Astrocyte (in vitro differentiated cells and primary cell): ENCODE data around the gene RFPL4AL1.

Source experiments
- CTCF ChIP-seq: IDR thresholded peaks from 2 replicates; pipeline ENCODE4 v1.5.1; 2011; ENCODE audit warnings: low read depth, mild to moderate bottlenecking, inconsistent platforms, low read length, moderate library complexity; ENCODE audit not compliant: insufficient read depth
- EZH2 ChIP-seq: IDR thresholded peaks from 2 replicates; pipeline ENCODE4 v1.6.1; 2012; ENCODE audit warnings: mild to moderate bottlenecking, low read length, inconsistent platforms; ENCODE audit not compliant: insufficient read depth

- TF ChIP-seq EZH2: no peak
- no peak for TF ChIP-seq CTCF
Observed at GRCh38 chr19:55811340-55811739, 42.4 kb downstream of the RFPL4AL1 start.
